GM19324 (cell line): Measurements from ENCODE around the gene GPR6.

Source experiments
- ATAC-seq: cut with Tn5 transposase; IDR thresholded peaks from one replicate; pipeline ENCODE4 v1.9.1; 2021; ENCODE audit warnings: mild to moderate bottlenecking, moderate library complexity; ENCODE audit not compliant: unreplicated experiment, low FRiP score

The GPR6 gene, protein sequence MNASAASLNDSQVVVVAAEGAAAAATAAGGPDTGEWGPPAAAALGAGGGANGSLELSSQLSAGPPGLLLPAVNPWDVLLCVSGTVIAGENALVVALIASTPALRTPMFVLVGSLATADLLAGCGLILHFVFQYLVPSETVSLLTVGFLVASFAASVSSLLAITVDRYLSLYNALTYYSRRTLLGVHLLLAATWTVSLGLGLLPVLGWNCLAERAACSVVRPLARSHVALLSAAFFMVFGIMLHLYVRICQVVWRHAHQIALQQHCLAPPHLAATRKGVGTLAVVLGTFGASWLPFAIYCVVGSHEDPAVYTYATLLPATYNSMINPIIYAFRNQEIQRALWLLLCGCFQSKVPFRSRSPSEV

DNA sequence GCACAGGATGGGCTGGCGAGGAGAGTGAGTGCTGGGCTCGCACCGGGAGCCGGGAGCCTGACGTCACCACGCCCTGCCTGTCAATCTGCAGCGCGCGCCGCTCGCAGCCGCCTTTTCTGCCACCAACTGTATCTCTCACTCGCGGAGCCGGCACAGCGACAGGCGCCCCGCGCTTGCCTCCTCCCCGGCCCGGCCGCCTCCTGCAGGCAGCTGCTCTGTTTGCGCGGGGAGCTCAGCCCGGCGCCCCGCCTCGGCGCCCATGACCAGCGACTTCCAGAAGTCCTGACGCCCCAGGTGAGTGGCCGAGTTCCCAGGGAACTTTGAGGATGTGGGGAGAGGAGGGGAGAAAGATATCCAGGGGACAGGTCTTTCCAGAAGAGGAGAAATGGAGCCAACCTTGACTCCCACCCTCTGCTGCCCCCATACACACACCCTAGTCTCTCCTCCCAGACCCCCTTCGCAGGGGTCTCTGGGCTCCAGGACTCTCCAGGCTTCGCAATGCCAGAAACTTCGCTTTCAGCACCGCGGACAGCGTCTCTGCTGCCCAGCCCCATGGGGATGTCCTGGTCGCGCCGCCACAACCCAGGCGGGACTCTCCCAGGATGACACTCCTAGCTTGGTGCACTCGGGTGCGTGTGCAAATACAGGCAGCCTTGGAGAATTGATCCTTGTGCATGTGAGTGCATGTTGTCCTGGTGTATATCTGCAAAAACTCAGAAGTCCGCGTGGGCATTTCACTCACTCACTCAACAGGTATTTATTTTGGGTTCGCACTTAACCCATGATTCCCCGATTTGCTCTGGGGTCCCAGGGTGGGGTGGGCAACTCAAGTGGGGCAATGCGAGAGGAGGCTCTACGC, at the start of gene GPR6:
GPR6 (plus strand) TSS at position 138 of the 859 bp plus-strand sequence. CDS start 802 bp downstream, outside the sequence.
- no peak for ATAC-seq

GRCh38 chr6:109934293-109934692, 43.8 kb upstream of the GPR6 start:
- ATAC-seq = no peak

- no peak for ATAC-seq
These were observed 38.5 kb upstream of the GPR6 start for GRCh38 chr6:109939654-109940053.

DNA sequence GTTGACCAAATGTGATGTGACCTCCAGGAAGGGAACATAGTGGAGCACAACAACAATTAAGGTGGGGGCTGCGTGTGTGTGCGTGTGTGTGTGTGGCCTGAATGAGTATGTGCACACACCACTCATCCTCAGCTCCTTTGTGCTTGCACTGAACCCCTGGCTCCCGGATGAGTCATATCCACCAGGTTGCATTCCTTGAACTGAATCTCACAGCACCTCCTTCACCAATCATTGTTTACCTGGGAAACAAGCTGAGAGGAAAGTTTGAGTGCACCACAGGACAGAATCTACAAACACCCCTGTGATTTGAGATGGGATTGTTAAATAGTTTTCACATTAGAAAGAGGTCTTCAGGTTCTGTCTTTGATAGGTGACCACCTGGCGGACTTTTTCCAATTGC, 33.7 kb upstream of the GPR6 start:
- ATAC-seq = no peak

- no peak for ATAC-seq
These were observed 33.0 kb upstream of the GPR6 start for GRCh38 chr6:109945091-109945490.

GRCh38 chr6:109946979-109947378, 31.1 kb upstream of the GPR6 start:
- ATAC-seq = no peak

GRCh38 chr6:109949281-109950065, 28.6 kb upstream of the GPR6 start:
- ATAC-seq = no peak

DNA sequence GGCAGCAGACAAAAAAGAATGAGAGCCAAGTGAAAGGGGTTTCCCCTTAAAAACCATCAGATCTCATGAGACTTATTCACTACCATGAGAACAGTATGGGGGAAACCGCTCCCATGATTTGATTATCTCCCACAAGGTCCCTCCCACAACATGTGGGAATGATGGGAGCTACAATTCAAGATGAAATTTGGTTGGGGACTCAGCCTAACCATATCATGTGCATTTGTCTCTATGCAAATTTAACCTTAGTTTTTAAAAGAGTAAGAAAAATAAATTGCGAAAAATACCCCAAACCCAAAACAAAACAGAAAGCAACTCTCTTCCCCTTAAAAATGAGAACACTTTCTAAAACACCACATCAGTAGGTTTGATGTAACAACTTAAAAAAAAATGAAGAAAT, 22.6 kb upstream of the GPR6 start:
- no peak for ATAC-seq

- ATAC-seq = no peak
These were observed 19.5 kb upstream of the GPR6 start for GRCh38 chr6:109958626-109959025.

DNA sequence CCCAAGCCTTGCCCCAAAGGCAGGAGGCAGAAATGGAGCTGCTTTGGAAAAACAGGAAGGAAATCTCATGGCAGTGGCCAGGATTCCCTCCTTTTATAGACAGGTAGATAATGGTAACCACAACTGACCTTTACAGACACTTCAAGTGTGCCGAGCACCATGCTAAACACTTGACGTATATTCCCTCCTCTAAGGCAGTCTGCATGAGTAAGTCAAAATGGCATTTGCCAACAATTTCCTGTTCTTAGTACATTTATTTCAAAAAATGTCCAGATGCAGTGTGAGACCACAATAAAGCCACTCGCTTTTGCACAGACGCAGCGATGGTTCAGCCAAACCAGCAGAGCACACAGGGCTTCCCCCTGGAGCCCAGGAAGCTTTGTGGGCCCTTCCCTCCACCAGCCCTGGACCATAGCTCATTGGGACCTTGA, 16.5 kb upstream of the GPR6 start:
- no peak for ATAC-seq

GRCh38 chr6:109962271-109962670, 15.8 kb upstream of the GPR6 start:
- ATAC-seq = no peak

DNA sequence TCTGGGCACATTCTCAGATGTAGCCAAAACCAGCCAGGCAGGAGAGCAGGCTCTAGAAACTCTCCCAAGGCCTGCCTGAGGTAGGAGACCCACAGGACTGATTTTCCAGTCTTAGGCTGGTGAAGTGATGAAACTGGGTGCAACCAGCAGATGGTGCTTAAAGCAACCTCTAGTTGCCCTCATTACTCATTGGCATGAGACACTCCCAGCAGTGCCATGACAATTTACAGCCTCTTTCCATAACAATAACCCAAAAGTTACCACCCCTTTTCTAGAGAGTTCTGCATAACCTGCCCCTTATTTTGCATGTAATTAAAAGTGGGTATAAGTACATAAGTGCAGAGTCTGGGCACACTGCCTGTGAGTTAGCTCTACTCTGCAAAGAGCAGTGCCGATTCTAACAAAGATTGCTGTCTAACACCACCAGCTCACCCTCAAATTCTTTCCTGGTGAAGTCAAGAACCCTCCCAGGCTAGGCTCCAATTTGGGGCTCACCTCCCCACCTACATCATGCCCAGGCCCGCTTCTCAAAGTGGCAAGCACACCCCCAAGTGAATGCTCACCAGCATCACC, 14.4 kb upstream of the GPR6 start:
- no peak for ATAC-seq

DNA sequence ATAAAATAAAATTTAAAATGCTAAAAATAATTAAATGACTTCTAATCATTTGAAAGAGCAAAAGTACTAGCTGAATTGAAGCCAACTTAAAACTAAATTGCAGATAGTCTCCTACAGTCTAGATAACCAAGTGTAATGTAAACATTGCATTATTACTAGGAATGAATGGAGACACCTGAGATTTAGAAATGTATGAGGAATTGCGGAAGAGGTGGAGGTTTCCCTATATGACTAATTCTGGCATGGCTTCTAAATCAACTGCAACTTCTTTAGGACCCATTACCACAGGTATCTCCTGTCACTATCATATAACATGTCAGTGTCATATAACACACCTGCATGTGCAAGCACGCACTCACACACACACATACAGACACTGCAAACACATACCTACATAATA, 13.2 kb upstream of the GPR6 start:
- no peak for ATAC-seq

DNA sequence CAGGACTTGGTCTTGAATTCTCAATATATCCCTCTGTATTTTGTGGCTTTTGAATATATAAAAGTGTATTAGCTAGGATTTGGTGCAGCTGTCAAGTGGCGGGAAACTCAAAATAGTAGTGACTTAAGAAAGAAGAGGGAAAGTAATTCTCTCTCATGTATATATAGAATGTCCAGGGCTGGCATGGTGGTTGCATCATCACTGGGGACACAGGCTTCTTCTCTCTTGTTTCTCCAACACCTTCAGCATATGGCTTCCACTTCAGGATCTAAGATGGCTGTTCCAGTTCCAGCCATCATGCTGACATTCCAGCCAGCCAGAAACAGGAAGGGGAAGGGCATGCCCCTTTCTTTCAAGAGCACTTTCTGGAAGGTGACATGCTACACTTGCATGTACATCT, 11.8 kb upstream of the GPR6 start:
- ATAC-seq = no peak

DNA sequence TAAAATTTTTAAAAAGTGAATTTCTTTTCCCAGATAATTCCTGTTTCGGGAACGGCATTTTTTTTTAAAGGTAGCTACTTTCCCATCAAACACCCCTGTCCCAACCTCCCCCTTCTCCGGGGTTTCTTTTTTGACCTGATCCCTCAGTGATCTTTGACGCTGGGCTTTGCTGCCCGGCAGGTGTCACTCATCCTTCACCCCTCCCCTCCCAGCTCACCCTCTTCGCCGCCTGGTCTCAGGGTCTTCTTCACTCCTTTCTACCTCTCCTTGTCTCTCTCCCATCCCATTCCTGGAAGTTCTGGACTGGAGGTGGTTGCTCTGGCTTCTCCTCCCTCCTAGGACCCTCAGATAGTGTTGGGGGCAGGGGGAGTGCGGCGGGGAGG, 329 bp upstream of the GPR6 start:
- ATAC-seq = no peak

DNA sequence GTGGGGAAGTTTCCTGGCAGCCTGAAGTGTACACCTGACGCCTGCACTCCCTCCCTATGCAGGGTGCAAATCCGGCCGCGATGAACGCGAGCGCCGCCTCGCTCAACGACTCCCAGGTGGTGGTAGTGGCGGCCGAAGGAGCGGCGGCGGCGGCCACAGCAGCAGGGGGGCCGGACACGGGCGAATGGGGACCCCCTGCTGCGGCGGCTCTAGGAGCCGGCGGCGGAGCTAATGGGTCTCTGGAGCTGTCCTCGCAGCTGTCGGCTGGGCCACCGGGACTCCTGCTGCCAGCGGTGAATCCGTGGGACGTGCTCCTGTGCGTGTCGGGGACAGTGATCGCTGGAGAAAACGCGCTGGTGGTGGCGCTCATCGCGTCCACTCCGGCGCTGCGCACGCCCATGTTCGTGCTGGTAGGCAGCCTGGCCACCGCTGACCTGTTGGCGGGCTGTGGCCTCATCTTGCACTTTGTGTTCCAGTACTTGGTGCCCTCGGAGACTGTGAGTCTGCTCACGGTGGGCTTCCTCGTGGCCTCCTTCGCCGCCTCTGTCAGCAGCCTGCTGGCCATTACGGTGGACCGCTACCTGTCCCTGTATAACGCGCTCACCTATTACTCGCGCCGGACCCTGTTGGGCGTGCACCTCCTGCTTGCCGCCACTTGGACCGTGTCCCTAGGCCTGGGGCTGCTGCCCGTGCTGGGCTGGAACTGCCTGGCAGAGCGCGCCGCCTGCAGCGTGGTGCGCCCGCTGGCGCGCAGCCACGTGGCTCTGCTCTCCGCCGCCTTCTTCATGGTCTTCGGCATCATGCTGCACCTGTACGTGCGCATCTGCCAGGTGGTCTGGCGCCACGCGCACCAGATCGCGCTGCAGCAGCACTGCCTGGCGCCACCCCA, 1.2 kb downstream of the GPR6 start:
- no peak for ATAC-seq

DNA sequence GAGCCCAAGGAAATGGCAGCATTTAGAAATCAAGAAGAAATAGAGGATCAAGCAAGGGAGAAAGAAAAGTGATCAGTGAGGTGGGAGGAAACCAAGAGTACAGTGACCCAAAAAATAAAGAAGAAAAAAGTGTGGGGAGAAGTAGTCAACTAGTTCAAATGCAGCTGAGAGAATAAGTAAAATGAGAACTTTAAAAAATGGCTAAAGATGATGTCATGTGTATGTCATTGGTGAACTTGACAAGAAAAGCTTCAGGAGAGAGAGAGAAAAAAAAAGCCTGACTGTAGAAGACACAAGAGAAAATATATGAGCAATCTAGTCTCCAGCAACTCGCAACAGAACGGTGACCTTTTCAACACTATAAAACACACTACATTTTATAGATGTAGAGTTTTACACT, 6.3 kb downstream of the GPR6 start:
- ATAC-seq = no peak

- ATAC-seq = no peak
These were observed 9.1 kb downstream of the GPR6 start for GRCh38 chr6:109987196-109987595.

DNA sequence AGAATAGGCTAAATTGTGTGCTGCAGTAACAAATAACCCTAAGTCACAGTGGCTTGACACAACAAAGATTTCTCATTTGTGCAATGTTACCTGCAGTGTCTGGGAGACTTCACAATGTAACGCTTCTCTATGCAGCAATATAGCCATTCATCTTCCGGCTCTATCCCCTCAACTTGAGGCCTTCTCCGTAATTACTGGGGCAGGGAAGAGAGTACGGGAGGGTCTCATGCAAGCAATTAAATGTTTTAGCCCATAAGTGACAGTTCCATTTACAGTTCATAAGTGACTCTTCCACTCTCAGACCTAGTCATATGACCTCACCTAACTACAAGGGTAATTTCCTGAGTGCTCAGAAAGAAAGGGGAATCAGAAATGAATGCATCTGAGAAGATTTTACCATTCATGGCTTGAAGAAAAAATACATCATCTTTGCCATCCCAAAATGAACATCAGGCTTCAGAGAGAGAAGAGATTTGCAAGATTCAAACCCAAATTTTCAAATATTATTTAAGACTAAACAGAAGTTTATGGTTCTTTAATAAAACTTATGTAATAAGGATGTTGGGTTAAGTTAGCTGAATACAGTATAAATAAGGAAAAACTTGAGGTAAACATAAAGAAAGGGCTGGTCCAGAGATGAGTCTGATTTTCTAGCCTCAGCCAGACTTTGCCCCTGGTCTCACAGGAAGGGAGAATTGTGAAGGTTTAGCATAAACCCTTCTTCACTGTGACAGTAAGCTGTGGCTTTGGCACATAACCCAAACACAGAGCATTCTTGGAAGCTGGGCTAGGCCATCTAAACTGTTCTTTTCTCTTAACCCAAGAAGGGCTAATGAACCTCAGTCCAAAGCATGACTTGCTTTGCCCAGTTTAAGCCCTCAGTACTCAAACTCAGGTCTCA, 13.3 kb downstream of the GPR6 start:
- no peak for ATAC-seq
